Inferior parietal cortex (tissue), 1 donor: ENCODE data around the gene EPHB2.

Experiments used
- DNase-seq: peaks from one replicate; pipeline ENCODE4 v3.0.0-alpha.2; 2016; ENCODE audit errors: extremely low spot score

The EPHB2 gene

DNA sequence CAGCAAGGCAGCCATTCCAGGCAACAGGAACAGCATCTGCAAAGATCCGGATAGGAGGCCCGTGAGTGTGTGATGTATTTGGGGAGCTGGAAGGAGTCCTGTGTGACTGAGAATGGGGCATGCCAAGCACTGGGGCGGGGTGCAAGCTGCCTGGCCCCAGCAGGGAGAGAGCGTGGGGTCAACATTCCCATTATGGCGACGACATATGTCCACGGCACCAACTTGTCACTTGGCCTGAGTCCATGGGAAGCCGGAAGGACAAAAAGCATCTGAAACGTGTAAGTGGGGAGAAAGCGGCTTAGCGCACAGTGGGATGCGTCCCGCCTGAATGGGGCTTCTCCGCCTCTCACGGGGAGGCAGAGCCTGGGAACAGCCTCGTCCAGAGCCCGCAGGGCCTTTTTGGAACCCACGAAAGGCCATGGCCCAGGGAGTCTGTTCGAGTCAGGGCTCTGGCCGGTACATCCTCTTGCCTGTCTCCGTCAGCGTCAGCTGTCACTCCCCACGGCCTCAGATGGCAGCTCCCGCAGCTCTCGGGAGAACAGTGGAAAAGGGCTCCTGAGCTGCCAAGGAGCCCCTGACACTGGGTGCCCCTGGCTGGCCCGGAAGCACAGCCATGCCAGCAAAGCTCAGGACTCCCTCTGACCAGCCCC lies 12.4 kb downstream of the EPHB2 start:
- no peak for DNase-seq

DNA sequence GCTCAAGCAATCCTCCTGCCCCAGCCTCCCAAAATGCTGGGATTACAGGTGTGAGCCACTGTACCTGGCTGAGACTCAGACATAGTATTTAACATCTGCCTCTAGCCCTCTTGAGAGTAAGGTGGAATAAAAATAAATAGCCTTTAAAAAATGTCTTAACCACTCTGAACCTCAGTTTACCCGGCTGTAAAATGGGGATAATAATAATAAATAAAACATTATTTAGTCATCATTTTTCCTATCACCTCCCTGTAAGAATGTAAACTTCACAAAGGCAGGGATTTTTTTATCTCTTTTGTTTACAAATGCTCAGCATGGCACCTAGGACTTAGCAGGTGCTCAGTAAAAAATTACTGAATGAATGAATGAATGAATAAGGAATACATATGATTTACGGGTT lies 17.2 kb downstream of the EPHB2 start:
- no peak for DNase-seq

DNA sequence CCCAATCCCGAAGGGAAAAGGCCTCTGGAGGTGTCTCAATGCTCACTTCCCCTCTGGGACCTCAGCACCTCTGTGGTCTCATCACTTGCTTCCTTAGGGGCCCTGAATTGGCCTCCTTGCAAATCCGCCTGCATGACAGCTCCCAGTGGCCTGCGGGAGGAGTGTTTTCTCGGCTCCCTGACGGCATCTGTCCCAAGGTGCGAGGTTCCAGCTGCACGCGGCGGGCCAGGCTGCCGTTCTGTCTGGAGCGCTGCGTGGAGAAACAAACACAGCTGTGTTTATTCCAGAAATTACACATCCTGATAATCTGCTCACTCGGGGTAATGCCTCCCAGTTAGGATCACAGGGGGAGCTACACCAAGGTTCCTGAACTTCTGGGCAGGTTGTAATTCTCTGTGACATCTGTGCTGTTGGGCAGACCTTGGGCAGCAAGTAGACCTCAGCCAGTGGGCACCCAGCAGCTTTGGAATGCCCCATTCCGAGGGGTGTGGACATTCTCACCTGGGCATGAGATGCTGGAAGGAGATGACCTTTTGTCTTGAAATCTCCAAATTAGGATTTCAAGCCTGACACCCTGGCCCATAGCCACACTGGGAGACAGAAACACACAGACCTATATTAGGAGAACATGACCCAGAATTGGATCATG lies 18.2 kb downstream of the EPHB2 start:
- DNase-seq: no peak

DNA sequence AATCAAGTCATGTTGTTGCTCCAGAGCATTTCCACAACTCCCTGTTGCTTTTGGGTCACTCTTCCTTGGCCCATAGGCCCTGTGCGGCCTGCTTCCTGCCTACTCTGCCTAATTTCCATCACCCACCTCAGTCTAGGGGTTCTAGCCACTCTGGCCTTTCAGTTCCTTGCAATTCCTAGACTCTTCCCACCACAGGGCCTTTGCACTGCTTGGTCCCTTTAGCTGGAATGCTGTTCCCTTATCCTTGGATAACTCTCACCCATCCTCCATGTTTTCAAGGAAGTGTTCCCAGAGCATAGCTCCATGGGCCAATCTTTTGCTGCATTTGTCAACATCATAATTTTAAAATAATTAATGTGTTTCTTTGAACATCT lies 18.7 kb downstream of the EPHB2 start:
- no peak for DNase-seq

DNA sequence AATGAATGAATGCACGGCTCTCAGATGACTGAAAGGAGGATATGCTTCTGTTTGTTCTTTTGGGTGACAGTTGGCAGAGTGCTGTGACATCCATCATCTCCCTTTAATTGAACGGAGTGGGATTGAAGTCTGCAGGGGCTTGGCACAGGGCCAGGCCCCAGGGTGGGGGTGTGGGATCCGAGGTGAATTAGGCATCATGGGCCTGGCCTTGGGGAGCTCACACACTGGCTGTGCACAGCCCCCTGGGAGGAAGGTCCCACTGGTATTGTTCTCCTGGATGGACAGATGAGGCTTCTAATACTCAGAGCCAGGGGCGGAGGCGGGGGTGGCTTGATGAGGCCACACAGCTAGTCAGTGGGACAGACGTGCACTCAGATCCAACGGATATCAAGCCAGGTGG lies 19.3 kb downstream of the EPHB2 start:
- DNase-seq: no peak

DNA sequence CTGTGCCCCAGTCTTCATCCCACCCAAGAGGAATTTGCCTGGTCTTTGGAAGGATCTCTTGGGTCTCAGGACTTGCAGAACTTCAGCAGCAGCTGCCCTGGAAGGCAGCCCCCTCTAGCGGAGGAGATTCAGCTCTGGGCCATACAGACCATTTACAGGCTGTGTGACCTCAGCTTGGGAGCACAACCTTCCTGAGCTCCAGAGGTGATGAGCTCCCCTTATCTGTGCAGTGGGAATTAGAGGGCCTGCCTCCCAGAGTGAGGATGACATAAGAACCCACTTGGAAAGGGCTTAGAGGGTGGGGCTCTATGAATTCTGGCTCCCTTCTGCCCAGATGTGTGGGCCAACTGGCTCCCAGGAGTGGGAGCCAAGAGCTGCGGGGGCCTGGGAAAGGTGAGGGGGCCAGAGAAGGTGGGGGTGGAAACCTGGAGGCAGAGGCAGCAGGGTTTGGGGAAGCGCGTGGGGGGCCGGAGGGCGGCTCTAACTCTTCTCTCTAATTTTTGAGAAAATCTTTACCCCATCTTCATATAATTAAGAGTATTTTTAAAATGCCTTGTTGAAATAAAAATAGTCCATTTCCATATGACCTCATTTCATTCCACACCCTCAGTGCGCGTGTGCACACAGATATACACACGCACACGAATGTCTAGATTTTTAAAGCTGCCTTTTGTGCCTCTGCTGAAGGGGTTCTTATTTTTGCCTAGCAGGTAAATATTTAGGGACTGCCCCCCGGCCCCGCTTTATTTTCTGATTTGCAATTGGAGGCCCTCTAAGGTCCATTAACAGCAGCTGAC lies 21.5 kb downstream of the EPHB2 start:
- no peak for DNase-seq

DNA sequence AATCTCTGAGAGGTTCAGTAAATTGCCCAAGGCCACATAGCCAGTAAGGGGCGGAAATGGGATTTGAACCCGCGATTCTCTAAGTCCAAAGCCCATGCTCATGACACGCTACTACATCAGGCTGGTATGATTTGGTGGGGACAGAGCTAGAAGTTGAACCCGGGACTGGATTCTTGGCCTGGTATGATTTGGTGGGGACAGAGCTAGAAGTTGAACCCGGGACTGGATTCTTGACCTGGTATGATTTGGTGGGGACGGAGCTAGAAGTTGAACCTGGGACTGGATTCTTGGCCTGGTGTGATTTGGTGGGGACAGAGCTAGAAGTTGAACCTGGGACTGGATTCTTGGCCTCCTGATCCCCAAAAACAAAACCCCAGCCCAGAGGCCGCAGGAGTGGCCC lies 23.0 kb downstream of the EPHB2 start:
- no peak for DNase-seq

DNA sequence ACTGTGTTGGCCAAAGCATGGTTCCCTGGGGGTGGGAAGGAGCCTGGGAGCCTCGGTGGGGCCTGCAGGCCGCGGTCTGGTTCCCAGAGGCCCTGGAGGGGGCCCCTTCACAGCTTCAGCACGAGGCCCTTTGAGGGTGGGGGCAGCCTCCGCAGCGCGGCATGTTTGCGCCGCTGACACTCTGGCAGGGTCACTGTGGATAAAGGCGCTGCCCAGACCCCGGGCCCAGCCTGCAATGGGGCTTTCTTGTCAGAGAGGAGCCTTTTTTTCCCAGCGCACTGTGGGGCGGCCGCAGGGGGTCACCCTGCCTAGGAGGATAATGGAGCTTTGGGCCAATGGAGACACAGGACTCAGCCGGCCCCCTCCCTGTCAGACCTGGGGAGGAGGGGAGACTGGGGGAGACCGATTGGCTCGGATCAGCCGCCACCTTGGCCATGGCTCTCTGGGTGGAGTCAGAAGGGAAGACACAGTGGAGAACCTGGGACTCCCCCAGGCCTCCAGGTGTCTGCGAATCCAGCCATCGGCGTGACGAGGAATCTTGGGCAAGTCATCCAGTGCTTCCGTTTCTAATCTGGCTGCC lies 26.0 kb downstream of the EPHB2 start:
- DNase-seq: no peak

DNA sequence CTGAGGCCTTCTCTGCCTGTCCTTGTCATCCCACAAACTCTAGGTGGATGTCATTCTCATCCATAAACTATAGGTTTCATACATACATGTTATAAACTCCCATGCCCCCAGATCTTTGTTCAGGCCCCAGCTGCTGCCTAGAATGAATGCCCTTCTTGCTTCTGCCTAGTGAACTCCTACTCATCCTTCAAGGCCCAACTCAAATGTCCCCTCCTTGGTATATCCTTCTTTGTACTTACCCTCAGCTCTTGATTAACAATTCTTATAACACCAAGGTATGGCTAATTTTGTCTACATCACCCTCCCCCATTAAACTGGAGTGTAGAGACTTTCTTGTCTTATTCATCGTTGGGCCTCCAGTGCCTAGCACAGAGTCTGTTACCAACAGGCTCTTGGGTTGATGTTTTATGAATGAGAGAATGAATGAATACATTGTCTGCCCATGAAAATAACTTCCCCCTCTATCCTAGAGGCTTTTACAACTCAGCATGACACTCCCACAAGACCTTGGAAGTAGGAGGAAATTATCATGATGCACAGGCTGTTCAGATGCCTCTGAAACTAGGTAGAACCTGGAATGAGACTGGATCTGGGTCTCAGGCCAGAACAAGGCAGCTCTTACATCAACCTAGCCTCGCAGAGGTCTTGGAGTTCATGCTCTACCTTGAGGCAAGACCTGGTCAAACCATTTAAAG lies 26.9 kb downstream of the EPHB2 start:
- DNase-seq: no peak

DNA sequence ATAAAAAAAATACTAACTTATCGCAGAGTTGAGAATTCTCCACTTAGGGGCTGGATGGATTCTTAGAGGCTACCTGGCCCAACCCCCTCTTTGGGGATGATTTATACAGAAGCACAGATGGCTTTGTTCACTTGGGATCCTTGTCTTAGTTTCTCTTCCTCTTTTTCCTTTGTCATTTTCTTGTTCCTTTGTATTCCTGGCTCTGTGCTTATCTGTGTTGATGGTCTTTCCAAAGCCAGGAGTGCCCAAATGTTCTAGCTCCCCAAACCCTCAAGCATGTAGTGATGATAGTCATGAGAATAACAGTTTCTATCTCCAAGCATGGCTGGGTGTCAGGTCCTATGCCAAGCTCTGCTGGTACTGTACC lies 27.4 kb downstream of the EPHB2 start:
- DNase-seq: no peak

DNA sequence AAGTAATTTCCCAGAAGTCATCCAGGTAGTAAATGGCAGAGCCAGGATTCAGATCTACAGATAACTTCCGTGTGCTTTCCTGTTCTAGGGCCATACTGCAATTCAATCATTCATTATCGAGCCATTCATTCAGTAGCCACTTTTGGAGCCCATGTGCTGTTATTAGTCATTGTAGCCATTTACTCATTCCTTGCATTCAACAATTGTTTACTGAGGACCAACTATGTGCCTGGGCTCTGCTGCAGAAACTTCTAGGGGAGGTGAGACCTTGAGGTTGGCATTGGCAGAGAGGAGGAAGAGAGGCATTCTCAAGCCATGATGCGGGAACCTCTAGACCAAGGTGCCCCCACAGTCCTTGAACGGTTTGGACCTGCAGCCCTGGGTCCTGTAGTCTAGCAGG lies 27.9 kb downstream of the EPHB2 start:
- DNase-seq: no peak

DNA sequence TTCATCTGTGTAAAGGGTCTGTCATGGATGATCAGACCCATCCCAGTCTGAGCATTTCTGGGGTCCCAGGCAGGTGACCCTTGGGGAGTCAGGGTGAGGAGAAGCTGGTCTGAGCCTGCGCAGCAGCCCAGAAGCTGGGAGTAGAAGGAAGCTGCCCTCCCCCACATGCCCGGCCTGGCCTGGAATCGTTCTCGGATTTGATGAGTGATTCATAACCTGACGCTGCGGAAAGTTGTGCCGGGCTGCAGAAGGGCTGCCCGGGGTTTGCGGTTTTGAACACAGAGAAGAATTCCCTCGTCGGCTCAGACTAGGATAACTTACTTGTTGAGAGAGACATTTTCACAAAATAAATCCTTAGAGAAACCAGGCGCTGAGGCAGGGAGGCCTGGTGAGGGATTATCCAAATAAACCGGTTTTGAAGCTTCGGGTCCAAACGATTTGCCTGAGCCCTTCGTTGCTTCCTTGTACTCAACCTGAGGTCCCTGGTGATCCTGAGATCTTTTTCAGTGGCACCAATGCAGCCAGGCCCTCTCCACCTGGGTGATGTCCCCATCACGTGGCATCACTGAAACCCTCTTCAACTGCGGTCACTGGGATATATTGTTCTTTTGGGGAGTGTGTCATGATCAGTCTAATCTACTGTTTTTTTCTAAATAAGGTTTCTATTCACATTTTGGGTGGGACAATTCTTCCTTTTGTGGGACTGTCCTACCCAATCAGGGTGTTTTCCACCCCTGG lies 29.2 kb downstream of the EPHB2 start:
- no peak for DNase-seq

DNA sequence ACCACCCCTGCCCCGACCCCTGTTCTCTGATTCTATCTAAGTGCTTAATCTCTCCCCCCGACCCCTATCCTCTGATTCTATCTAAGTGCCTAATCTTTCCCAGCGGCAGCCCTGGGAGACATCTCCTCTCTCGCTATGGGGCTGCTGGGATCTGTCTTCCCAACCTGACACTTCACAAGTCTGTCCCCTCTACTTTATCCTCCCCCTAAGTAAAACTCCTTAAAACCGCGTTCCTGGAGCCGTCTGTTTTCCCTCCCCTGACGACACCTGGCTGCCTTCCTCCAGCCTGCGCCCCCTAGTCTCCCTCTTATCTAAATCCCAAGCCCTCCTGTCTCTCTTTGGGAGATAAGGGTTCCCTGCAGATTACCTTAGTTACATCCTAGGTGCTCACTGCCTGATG lies 30.5 kb downstream of the EPHB2 start:
- no peak for DNase-seq

DNA sequence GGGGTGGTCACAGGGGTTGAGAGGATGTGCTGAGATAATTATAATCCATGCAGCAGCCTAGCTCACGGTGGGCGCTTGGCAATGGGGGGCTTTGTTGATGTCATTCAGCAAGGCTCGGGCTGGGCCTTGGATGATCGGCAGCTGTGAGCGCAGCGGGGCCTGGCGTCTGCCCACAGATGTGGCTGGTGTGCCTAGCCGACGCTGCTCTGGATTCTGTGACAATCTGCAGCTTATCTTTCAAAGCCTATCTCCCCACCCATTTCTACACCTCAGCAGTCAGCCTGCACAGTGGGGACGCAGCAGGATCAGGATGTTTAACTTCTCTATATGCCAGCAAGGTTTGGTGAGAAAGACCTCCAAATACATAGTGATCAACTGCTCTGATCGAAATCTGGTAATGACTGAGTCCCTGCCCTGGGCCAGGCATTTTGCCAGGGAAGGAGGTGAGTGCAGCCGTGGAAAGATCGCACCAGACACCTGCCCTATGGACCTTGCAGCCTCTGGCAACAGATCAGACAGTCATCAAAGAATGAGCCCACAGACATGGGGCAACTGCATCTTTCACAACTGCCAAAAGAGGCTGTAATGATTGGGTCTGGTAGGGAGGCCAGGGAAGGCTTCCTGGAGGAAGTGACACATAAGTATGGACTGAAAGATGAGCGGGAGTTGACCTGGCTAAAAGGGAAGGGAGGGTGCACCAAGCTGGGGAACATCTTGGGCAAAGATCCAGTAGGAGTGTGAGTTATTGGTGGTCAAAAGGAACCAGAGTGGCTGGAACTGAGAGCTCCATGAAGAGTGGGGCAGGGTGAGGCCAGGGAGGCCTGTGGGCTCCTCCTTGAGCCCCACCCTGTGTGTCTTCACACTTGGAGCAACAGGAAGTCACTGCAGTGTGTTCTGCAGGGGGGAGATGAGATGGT lies 35.3 kb downstream of the EPHB2 start:
- DNase-seq: no peak

DNA sequence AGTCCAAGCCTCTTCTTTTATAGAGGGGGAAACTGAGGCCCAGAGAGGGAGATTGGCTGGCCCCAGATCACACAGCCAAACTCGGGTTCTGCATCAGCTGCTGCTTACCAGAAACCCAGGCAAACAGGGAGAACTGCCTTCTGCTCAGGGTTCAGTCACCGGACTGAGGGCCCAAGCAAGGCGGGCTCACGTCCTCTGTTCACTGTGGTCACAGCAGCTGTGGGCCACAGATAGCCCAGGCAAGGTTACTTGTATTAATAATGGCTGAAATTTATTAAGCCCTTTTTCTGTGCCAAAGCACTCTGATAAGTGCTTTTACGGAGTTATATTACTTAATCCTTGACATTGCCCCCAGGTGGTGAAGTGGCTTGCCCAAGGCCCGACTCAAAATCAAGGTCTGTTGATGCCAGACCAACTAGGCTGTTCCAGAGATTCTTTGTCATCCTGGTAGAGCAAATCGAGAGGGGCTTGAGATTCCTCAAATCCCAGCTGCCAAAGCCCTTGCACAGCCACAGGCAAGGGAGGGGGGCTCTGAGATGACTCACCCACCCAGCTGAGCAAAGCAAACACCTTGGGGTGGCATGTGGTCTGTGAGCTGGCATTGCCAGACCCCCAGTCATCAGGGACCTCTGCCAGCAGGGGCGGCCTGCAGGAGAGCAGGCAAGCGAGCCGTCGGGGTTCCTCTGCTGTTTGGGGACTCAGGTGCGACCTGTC lies 36.5 kb downstream of the EPHB2 start:
- no peak for DNase-seq

DNA sequence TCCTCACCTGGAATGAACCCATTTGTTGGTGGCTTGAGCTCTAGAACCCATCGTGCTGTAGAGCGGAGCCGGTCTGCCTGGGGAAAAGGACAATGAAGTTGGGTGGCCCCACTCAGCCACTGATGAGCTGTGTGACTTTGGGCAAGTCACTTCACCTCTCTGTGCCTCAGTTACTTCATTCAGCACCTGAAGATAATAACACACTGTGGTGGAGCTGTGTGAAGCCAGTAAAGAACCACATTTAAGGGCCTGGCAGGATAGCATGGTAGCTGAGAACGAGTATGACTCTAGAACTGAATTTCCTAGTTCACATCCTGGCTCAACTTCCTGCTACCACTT lies 37.1 kb downstream of the EPHB2 start:
- DNase-seq: no peak

DNA sequence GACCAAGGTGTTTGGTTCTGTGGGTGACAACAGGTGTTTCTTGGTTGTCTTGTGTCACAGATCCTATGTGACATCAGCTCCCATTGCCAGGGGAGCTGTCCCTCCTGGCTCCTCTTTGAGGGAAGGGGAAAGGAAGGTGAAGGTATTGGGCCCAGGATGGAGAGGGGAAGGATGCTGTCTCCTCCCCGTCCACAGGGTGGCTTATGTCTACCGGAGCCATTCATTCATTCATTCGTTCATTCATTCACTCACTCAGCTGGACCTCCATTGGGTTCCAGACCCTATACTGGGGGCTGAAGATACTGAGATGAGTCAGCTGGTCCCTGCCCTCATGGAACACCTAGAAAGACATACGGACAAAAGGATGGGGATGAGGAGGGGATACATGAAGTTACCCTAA lies 38.9 kb downstream of the EPHB2 start:
- DNase-seq: no peak

DNA sequence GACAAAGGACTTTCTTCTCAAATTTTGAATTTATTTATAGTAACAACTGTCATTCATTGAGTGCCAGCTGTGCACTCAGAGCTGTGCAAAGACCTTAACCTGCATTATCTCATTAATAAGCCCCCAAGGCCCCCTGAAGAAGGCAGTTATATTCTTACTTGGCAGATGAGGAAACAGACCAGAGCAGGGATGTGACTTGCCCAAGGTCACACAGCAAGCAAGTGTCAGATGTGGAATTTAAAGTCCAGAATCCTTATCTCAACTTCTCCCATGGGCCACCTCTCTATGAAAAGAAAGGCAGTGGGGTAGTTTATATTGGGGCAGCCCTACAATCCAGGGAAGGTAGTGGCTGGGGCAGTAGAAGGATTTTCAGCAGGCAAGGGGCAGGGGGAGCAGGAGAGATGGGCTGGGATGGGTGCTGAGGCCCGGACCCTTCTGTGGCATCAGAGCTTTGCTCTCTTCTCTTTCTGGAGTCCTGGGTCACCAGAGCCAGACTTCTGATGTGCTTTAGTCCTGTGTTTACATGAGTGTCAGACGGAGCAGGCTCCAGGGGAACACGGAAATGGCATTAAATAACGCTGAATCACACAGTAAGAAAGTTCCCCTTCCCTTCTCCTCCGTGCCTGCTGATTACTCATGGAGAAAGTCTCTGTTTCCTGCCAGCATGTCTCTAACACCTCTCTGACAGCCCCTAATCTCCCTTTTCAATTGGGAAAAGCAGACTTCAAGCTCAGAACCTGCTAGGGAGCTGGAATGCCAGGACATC lies 39.5 kb downstream of the EPHB2 start:
- DNase-seq: no peak

DNA sequence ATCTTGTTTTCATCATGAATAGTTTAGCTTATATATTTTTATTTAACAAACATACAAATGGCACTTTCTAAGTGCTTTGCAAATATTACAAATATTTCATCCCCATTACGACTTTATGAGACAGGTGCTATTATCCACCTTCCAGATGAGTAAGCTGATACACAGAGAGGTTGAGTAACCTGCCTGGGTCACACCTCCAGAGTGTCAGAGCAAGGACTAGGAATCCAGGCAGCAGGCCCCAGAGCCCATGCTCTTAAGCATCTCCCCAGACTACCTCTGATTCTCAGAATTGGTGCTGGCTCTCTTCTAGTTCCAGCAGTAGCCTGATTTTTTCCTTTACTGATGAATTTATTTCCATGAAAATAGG lies 40.0 kb downstream of the EPHB2 start:
- DNase-seq: no peak
